Smooth muscle cell of the brain vasculature (primary cell): ENCODE measurements around the gene ZNF329.
"Not testable (repeated sequence)": the region's sequence is repeated elsewhere in the genome, so short reads cannot be mapped to it uniquely, and the experiment has no call there.

ENCODE experiments used
- DNase-seq: peaks from one replicate; pipeline ENCODE4 v3.0.0-alpha.2; 2012; ENCODE audit warnings: low read depth, low spot score

Gene ZNF329

GRCh38 chr19:58150328-58150921, at the start of gene ZNF329:
ZNF329 (minus strand) TSS chr19:58150789; CDS start chr19:58129503, 21,286 bp downstream.
- peak; percentile 33 for DNase-seq

GRCh38 chr19:58196901-58197616, 46.5 kb upstream of the ZNF329 start:
- no peak for DNase-seq

- no peak for DNase-seq
Observed at GRCh38 chr19:58183817-58184215, 33.2 kb upstream of the ZNF329 start.

GRCh38 chr19:58182989-58183816, 32.6 kb upstream of the ZNF329 start, which contains the start of gene ZNF274:
ZNF274 (plus strand) TSS chr19:58183061; CDS start chr19:58183966, 905 bp downstream.
- peak; percentile 60 for DNase-seq

DNA sequence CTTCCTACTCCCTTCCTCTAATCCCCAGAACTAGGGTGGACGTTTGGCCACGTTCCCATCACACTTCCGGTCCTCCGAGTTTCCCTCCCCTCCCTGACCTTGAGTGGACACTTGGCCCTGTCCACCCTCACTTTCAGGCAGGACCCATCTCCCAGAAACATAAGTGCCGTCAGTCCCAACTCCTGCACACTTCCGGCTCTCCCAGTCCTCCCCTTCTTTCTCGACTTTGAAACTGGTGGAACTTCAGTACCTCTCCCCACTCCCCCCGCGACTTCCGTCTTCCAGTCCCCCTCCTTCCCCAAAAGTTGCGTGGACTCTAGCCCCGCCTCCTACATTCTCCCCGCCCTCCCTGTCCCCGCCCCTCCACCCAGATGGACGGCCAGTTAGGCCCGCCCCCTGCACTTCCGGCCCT, 32.0 kb upstream of the ZNF329 start:
- DNase-seq: no peak

GRCh38 chr19:58181902-58182576, 31.4 kb upstream of the ZNF329 start:
- DNase-seq: no peak

GRCh38 chr19:58170860-58171259, 20.3 kb upstream of the ZNF329 start:
- no peak for DNase-seq

DNA sequence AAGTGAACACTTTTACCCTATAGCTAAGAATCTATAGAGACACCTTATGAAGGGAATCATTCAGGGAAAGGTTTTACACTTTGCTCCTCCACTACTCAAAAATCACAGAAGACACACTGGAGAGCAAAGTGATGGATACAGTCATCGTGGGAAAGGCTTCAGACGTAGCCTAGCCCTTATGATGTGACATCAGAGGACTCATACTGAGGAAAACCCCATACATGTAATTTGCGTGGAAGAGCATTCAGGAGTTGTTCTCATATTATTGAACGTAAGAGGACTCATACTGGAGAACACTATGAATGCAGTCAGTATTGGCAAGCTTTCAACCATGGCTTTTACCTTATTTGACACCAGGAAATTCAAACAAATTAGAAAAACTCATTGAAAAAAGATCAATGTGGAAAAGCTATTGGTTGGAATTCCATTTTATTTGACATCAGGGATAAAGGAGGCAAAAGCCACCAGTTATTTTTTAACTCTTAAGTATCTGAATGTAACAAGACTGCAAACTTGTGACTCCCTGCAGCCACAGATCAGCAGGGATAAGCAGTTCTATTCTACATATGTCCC, 16.2 kb upstream of the ZNF329 start:
- no peak for DNase-seq

DNA sequence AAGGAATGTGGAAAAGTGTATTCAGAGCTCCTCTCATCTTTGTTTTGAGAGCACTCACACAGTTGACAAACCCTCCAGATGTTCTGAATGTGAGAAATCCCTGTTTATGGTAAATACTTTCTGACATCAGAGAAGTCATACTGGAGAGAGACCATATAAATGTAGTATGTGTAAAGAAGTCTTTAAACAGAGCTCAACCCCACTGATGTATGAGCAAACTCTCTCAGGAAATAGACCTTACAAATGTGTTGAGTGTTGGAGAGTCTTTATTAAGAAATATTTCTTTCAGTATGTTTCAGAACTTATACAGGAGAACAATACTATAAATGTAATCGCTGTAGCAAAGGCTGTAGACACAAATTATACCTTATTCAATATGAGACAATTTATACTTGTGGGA, 15.7 kb upstream of the ZNF329 start:
- no peak for DNase-seq

GRCh38 chr19:58157045-58157728, 6.6 kb upstream of the ZNF329 start:
- DNase-seq: no peak

DNA sequence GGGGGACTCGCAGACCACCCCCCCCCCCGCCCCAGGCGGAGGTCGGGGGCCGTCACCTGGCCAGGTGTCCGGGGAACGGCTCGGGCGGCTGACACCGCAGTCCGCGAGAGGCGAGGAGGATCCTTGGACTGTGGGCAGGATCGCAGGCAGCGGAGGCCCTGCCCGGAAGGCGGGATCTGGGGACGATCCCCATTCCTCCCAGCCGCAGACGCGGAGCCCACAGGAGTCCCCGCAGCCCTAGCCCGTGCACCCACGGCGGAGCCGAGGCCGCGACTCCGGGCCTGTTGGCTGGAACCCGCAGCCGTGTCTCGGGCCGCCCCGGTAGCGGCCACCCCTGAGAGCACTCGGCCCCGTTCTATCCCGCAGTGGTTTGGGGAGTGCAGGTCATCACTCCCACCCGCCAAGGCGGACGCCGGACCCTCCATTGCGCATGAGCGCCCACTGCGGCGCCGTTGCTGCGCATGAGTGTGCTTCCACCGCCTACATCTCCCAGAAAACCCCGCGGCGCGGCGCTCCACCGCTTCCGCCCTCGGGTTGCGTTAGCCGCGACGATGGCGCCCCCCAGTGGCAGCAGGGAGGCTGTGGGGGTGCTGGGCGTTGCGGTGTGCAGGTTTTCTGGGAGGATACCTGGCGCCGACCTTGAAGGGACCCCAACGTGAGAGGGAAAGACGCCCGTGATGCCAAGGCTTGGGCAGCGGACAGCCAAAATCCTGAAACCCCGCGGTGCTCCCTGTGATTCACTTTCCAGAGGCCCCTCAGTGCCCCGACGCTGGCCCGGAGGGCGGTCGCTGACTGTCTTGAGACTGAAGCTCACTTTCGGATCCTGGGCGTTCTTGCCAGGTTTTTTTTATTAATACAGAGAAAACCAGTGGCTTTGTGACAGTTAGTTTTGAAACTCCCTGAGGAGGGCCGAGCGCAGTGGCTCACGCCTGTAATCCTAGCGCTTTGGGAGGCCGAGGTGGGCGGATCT, 4.4 kb upstream of the ZNF329 start:
- peak; percentile 80 for DNase-seq

DNA sequence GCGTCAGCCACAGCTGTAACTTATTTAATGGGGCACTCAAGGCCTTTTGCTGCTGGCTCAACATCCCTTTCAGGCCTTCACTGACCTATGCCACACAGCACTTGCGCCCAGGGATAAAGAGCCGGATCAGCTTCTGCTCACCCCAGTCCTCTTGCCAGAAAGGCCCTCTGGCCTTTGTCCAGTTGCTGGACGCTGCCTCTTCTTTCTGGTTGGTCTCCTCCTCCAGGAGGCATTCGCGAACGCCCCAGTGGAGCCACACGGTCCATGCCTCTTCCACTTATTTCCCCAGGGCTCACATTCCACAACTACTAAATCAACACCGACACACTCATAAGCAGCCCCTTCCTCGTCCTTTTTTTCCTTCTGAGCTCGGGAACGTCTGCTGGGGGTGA, 3.7 kb upstream of the ZNF329 start:
- no peak for DNase-seq

- no peak for DNase-seq
Observed at GRCh38 chr19:58153386-58153785, 2.8 kb upstream of the ZNF329 start.

GRCh38 chr19:58147475-58147874, 3.1 kb downstream of the ZNF329 start:
- DNase-seq: not testable (repeated sequence)

DNA sequence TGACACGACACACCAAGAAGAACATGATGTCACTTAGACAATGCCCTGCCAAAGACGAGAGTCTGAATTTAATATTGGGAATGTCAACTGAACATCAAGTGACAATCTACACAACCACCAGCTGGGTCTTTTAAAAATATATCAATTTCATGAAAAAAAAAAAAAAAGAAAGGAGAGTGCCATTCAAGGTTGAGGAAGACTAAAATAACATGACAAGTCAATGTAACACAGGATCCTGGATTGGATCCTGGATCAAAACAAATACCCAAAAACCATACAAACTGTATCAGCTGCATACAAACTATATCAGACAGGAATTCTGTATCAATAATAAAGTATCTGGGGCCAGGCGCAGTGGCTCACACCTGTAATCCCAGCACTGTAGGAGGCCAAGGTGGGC, 4.7 kb downstream of the ZNF329 start:
- no peak for DNase-seq

- no peak for DNase-seq
Observed at GRCh38 chr19:58134244-58134643, 16.3 kb downstream of the ZNF329 start.

GRCh38 chr19:58129284-58129683, 21.3 kb downstream of the ZNF329 start:
- DNase-seq: no peak

GRCh38 chr19:58128041-58128685, 22.4 kb downstream of the ZNF329 start:
- DNase-seq: no peak

DNA sequence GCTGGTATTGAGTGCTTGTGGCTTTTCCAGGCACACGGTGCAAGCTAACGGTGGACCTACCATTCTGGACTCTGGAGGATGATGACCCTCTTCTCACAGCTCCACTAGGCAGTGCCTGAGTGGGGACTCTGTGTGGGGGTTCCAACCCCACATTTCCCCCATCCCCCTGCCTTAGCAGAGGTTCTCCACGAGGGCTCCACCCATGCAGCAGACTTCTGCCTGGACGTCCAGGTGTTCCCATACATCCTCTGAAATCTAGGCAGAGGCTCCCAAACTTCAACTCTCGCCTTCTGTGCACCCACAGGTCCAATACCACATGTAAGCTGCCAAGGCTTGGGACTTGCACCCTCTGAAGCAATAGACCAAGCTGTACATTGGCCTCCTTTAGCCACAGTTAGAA, 27.2 kb downstream of the ZNF329 start:
- DNase-seq: no peak
